Esophagus squamous epithelium (tissue), 4 donors: ENCODE measurements around the gene PDK2.

ENCODE experiments used
- CTCF ChIP-seq, 6 experiments: fragments of 450-650 bp in 4 of 6; fragments of 200-600 bp in 2 of 6; sonication (generic) in 2 of 6; IDR thresholded peaks; one replicate each; pipeline ENCODE4 v1.5.1; 2016 to 2019; ENCODE audit warnings: antibody characterized with exemption in 6 of 6, mild to moderate bottlenecking in 4 of 6, moderate library complexity in 4 of 6
- POLR2A ChIP-seq, 4 donors: fragments of 450-650 bp; IDR thresholded peaks; one replicate each; pipeline ENCODE4 v1.6.1; 2017; ENCODE audit warnings: antibody characterized with exemption in 4 of 4, mild to moderate bottlenecking in 4 of 4, moderate library complexity in 3 of 4

- TF ChIP-seq CTCF (IDR thresholded peaks at IDR 0.05) (peak in 1 of 6 experiments; percentile 30), POLR2A (IDR thresholded peaks at IDR 0.05) (peak in 1 of 4 donors; percentile 31)
Observed at GRCh38 chr17:50149417-50150353, 54.5 kb downstream of the PDK2 start.
